Keratinocyte (primary cell): Measurements from ENCODE around the gene TAOK3.

Experiments used
- EZH2 ChIP-seq: IDR thresholded peaks from one replicate; pipeline ENCODE4 v1.6.1; 2012; ENCODE audit warnings: inconsistent platforms, mild to moderate bottlenecking, low read length, moderate library complexity
- TF ChIP-seq, protein P1 (sequence below), 3 experiments: IDR thresholded peaks in 1 of 3; conservative IDR thresholded peaks in 1 of 3; optimal IDR thresholded peaks in 1 of 3; 2 replicates in 2 of 3; 3 replicates in 1 of 3; pipeline versions ENCODE3 to v1.5.1; 2011; ENCODE audit warnings: low read length in 3 of 3, mild to moderate bottlenecking in 3 of 3, moderate library complexity in 2 of 3, control low read depth in 1 of 3, inconsistent platforms in 1 of 3; ENCODE audit not compliant: insufficient read depth in 2 of 3; ENCODE audit errors: extremely low read depth in 1 of 3

DNA sequence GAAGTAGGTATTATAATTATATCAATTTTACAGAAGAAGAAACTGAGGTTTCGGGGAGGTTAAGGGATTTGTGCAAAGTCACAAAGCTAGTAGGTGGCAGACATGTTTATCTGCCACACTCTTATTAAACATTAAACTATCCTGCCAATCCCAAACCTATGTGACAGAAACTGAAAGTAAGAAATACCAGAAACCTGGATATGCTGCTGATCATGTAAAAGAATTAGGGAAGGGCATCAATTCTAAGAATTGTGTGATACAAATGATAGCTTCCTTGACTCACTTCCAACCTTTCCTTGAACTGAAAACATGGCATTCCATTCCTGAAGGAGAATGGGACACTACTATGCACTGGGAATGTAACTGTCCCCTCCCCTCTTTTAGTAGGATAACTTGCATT, 16.9 kb downstream of the TAOK3 start:
- TF ChIP-seq, protein P1, sequence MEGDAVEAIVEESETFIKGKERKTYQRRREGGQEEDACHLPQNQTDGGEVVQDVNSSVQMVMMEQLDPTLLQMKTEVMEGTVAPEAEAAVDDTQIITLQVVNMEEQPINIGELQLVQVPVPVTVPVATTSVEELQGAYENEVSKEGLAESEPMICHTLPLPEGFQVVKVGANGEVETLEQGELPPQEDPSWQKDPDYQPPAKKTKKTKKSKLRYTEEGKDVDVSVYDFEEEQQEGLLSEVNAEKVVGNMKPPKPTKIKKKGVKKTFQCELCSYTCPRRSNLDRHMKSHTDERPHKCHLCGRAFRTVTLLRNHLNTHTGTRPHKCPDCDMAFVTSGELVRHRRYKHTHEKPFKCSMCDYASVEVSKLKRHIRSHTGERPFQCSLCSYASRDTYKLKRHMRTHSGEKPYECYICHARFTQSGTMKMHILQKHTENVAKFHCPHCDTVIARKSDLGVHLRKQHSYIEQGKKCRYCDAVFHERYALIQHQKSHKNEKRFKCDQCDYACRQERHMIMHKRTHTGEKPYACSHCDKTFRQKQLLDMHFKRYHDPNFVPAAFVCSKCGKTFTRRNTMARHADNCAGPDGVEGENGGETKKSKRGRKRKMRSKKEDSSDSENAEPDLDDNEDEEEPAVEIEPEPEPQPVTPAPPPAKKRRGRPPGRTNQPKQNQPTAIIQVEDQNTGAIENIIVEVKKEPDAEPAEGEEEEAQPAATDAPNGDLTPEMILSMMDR (optimal IDR thresholded peaks at IDR 0.05 in 1 of 3, IDR thresholded peaks at IDR 0.05 in 1 of 3, conservative IDR thresholded peaks at IDR 0.05 in 1 of 3; ENCODE audit: extremely low read depth in 1 of 3, insufficient read depth in 2 of 3, low read length in 3 of 3), result no peak
- no peak for TF ChIP-seq EZH2
